Measurements from ENCODE around the gene PRSS56.

DNA sequence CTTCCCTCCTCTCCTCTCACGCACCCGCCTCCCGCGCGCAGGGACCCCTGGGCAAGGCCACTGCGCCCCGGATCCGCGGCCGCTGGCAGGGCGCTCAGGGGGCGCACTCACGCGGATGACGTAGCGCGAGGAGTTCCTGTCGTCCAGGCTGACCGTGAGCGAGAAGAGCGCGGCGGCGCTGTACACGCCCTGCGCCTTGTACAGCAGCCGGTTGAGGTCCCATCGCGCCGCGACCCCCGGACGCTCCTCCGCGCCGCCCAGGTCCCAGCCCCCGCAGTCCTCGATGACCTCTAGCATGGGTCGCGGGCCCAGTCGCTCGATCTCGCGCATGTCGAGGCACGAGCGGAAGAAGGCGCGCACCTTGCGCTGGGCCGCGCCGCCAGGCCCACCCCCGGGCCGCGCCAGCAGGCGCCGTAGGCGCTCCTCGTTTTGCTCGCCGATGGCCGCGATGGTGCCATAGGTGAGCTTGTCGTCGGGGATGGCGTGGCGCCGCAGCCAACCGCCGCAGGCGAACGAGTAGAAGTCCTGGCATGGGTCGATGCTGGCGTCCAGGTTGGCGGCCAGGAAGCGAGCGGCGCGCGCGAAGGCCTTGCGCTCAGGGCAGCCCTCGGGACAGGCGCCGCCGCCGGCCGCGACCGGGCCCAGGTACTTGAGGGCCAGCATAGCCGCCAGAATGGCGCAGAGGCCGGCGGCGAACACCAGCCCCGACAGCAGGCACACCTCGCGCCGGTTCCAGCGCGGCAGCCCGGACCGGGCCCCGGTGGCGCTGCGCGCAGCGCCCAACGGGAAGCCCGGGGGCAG is 34.2 kb upstream of the PRSS56 start:
- TF ChIP-seq, protein P1, sequence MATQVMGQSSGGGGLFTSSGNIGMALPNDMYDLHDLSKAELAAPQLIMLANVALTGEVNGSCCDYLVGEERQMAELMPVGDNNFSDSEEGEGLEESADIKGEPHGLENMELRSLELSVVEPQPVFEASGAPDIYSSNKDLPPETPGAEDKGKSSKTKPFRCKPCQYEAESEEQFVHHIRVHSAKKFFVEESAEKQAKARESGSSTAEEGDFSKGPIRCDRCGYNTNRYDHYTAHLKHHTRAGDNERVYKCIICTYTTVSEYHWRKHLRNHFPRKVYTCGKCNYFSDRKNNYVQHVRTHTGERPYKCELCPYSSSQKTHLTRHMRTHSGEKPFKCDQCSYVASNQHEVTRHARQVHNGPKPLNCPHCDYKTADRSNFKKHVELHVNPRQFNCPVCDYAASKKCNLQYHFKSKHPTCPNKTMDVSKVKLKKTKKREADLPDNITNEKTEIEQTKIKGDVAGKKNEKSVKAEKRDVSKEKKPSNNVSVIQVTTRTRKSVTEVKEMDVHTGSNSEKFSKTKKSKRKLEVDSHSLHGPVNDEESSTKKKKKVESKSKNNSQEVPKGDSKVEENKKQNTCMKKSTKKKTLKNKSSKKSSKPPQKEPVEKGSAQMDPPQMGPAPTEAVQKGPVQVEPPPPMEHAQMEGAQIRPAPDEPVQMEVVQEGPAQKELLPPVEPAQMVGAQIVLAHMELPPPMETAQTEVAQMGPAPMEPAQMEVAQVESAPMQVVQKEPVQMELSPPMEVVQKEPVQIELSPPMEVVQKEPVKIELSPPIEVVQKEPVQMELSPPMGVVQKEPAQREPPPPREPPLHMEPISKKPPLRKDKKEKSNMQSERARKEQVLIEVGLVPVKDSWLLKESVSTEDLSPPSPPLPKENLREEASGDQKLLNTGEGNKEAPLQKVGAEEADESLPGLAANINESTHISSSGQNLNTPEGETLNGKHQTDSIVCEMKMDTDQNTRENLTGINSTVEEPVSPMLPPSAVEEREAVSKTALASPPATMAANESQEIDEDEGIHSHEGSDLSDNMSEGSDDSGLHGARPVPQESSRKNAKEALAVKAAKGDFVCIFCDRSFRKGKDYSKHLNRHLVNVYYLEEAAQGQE (IDR thresholded peaks at IDR 0.05; ENCODE audit: insufficient read depth in 1 of 2, low read depth in 2 of 2, low read length in 1 of 2), result no peak
- TF ChIP-seq, protein P2, sequence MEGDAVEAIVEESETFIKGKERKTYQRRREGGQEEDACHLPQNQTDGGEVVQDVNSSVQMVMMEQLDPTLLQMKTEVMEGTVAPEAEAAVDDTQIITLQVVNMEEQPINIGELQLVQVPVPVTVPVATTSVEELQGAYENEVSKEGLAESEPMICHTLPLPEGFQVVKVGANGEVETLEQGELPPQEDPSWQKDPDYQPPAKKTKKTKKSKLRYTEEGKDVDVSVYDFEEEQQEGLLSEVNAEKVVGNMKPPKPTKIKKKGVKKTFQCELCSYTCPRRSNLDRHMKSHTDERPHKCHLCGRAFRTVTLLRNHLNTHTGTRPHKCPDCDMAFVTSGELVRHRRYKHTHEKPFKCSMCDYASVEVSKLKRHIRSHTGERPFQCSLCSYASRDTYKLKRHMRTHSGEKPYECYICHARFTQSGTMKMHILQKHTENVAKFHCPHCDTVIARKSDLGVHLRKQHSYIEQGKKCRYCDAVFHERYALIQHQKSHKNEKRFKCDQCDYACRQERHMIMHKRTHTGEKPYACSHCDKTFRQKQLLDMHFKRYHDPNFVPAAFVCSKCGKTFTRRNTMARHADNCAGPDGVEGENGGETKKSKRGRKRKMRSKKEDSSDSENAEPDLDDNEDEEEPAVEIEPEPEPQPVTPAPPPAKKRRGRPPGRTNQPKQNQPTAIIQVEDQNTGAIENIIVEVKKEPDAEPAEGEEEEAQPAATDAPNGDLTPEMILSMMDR (IDR thresholded peaks at IDR 0.05), result no peak
- TF ChIP-seq SIN3A (IDR thresholded peaks at IDR 0.05; ENCODE audit: borderline replicate concordance, insufficient read depth, low read depth, low read length), result no peak
- no peak for TF ChIP-seq POLR2AphosphoS5 (IDR thresholded peaks at IDR 0.05; ENCODE audit: low read depth, low read length)
- TF ChIP-seq TCF7L2 (IDR thresholded peaks at IDR 0.05; ENCODE audit: low read depth, low read length), result no peak
